Kidney epithelial cell (primary cell): ENCODE results near the gene MAGI1. TPM values are rescaled to one million over a fixed set of nuclear protein-coding genes. Genes with fewer than 3 reads are reported as not detected.

ENCODE experiments used
- DNase-seq: peaks from one replicate; pipeline ENCODE4 v3.0.0-alpha.2; 2010; ENCODE audit warnings: low read depth
- H3K27me3 ChIP-seq: 2 replicates; pipeline ENCODE4 v1.6.0; 2011; ENCODE audit warnings: low read length; ENCODE audit not compliant: control insufficient read depth, insufficient read depth
- H3K36me3 ChIP-seq: 2 replicates; pipeline ENCODE4 v1.5.1; 2011; ENCODE audit warnings: low read length; ENCODE audit not compliant: control insufficient read depth, insufficient read depth
- H3K4me3 ChIP-seq: 2 replicates; pipeline ENCODE4 v1.5.1; 2011; ENCODE audit warnings: low read depth, mild to moderate bottlenecking, control low read depth, low read length
- total RNA-seq: library from RNA; depleted of rRNA; stranded (reverse); fragments of >200 nt; gene quantifications from 2 replicates; pipeline ENCODE4 v1.2.3, GENCODE V29; 2015
- TF ChIP-seq, protein P1 (sequence below): IDR thresholded peaks from 2 replicates; pipeline ENCODE4 v1.5.1; 2011; ENCODE audit warnings: mild to moderate bottlenecking, moderate library complexity, low read length, control low read depth, inconsistent platforms; ENCODE audit not compliant: insufficient read depth, poor library complexity, severe bottlenecking

Gene MAGI1
- total RNA-seq, 1 donor from 2014 or later: 15.8 TPM

DNA sequence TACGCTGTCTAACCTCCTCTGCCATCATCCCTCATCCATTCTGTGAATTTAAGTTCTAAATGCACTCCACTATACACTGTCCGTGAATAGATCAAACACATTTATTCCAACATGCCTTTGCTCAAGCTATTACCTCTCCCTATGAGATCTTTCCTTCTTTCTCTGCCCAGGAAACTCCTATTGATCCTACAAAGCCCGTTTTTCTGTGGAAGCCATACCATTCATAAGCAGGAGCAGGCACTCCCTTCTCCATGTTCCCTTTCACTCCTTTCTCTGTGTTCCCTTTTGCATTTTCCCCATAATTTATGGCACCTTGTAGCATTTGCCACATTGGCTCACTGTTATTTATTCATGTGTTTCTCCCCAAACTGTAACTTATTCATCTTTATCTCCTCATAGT, 501.6 kb downstream of the MAGI1 start:
- Histone ChIP-seq H3K36me3 (no peaks in the 10 kb centered on the region), H3K27me3 (no peaks in the 10 kb centered on the region), H3K4me3 (no peak overlapping the region)
- TF ChIP-seq, protein P1, sequence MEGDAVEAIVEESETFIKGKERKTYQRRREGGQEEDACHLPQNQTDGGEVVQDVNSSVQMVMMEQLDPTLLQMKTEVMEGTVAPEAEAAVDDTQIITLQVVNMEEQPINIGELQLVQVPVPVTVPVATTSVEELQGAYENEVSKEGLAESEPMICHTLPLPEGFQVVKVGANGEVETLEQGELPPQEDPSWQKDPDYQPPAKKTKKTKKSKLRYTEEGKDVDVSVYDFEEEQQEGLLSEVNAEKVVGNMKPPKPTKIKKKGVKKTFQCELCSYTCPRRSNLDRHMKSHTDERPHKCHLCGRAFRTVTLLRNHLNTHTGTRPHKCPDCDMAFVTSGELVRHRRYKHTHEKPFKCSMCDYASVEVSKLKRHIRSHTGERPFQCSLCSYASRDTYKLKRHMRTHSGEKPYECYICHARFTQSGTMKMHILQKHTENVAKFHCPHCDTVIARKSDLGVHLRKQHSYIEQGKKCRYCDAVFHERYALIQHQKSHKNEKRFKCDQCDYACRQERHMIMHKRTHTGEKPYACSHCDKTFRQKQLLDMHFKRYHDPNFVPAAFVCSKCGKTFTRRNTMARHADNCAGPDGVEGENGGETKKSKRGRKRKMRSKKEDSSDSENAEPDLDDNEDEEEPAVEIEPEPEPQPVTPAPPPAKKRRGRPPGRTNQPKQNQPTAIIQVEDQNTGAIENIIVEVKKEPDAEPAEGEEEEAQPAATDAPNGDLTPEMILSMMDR: no peak
- no peak for DNase-seq

DNA sequence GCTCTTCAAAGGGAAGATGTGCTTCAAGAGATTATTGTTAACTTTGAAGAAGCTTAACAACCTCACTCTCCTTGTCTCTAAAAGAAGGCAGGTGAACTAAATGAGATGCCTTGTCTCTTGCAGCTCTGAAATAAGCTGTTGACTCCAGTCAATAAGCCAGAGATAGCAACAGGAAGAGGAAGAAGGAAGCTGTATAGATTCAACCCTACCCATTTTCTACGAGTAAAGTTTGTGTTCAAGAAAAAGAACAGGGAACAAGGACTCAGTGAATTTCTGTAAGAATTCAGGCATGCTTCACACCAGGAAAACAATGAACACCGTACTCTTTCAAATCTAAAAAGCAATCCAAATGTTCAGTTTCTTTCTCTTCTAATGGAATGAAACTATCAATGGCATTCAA, 503.5 kb downstream of the MAGI1 start:
- TF ChIP-seq, protein P1: no peak
- Histone ChIP-seq H3K4me3 (no peak overlapping the region), H3K36me3 (no peaks in the 10 kb centered on the region), H3K27me3 (no peaks in the 10 kb centered on the region)
- DNase-seq: no peak

DNA sequence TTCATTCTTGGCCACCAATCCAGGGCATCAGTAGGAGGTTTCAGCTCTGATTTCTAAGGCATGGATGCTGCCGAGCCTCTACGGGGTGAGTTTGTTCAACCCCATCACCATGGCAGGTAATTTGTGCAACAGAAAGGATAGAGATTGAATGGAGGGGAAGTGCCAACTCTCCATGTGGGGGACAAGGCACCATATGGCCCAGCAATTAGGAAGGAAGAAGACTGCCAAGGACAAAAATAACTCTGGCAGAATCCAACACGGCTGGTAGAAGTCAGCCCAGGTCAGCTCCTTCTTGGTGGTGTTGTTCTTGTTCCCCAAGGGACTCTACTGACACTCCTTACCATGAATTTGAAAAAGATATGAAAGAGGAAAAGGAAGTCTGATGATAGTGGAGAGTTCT, 503.9 kb downstream of the MAGI1 start:
- Histone ChIP-seq H3K27me3 (no peaks in the 10 kb centered on the region), H3K4me3 (no peak overlapping the region), H3K36me3 (no peaks in the 10 kb centered on the region)
- TF ChIP-seq, protein P1: no peak
- DNase-seq: no peak

DNA sequence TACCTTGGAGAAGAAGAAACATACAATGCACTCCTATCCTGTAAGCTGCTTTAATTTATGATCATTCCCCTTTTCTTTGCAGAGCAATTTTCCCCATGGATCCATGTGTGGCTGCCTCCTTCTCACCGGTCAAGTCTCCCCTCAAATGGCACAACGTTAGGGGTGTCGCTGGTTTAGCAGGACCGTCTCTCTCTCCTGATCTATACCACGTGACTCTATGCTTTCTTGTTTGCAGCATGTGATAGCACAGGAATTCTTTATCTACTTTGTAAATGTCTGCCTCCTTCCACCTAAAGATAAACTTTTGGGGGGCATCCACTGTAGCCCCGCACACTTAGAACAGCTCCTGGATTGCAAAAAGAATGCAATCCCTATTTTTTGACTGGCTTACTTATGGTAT, 506.0 kb downstream of the MAGI1 start:
- H3K4me3 ChIP-seq: no peak overlapping the region
- DNase-seq: no peak
- no peaks in the 10 kb centered on the region for H3K36me3 ChIP-seq
- TF ChIP-seq, protein P1: no peak
- no peaks in the 10 kb centered on the region for H3K27me3 ChIP-seq

DNA sequence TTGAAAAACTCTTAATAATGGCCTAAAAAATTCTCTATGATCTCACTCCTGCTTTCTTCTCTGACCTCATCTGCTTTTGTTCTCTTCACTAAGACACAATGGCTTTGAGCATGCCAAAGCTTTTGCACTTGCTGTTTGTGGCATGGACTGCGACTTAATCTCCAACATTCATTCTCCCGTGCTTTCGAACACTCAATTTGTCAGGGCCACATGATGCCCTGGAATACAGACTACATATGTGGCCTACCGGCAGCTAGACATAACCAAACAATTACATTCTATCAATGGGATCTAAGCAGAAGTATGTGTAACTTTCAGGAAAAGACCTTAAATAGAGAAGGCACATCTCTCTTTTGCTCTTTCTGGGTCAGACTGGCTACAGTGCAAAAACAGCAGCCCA, 506.5 kb downstream of the MAGI1 start:
- no peaks in the 10 kb centered on the region for H3K36me3 ChIP-seq
- TF ChIP-seq, protein P1: no peak
- H3K4me3 ChIP-seq: no peak overlapping the region
- no peaks in the 10 kb centered on the region for H3K27me3 ChIP-seq
- DNase-seq: no peak

DNA sequence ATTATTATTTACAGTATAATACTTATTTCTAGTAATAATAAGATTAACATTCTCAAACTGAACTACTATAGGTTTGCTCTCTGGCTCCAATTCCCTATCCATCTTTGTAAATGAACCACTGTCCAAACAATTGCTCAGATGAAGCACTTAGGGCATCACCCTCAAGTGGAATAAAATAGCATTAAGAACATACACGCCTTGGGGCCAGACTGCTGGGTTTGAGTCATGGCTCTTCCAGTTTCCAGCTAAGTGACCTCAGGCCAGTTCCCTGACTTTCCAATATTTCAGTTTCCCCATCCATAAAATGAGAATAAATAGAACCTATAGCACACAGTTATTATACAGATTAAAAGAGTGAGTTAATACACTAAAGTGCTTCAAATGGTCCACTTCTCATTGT, 507.2 kb downstream of the MAGI1 start:
- no peak for DNase-seq
- Histone ChIP-seq H3K27me3 (no peaks in the 10 kb centered on the region), H3K4me3 (no peak overlapping the region), H3K36me3 (no peaks in the 10 kb centered on the region)
- TF ChIP-seq, protein P1: no peak
